H1 (cell line): ENCODE measurements around the gene VWA3B. TPM values are rescaled to one million over a fixed set of nuclear protein-coding genes. Genes with fewer than 3 reads are reported as not detected.

Source experiments
- CTCF ChIA-PET: fragments of 300-600 bp; sonication (Branson Sonifier 250); formaldehyde crosslinking; loops from one replicate; lab custom pipeline; 2021; ENCODE audit not compliant: partially characterized antibody; lab: Charles Lee
- POLR2A ChIA-PET: fragments of 300-600 bp; sonication (Branson Sonifier 250); formaldehyde crosslinking; loops from one replicate; lab custom pipeline; 2021; ENCODE audit warnings: inconsistent platforms; ENCODE audit not compliant: partially characterized antibody; lab: Charles Lee
- DNase-seq, 2 experiments: peaks; one replicate each; pipeline versions ENCODE4 v3.0.0 to v3.0.0-alpha.2; 2010 to 2022; ENCODE audit warnings: low spot score in 2 of 2, low read depth in 1 of 2, mixed read lengths in 1 of 2
- FAIRE-seq: peaks from 2 replicates; lab custom pipeline; 2011; peaks lifted over from hg19 to GRCh38; lab: Jason Lieb, UNC
- H2AFZ ChIP-seq: 2 replicates; pipeline ENCODE4 v1.8.1; 2012; ENCODE audit warnings: low read length, inconsistent platforms
- H2AK5ac ChIP-seq: 2 replicates; pipeline ENCODE4 v1.6.1; 2013; ENCODE audit warnings: low read depth, low read length
- H2BK120ac ChIP-seq: replicated peaks from 2 replicates; pipeline ENCODE3; 2013; ENCODE audit warnings: low read depth, low read length, inconsistent platforms
- H2BK12ac ChIP-seq: 2 replicates; pipeline ENCODE4 v1.6.1; 2013; ENCODE audit warnings: low read depth, low read length
- H2BK15ac ChIP-seq: 2 replicates; pipeline ENCODE4 v1.6.1; 2013; ENCODE audit warnings: low read length
- H2BK20ac ChIP-seq: 2 replicates; pipeline ENCODE4 v1.6.1; 2013; ENCODE audit warnings: low read length
- H2BK5ac ChIP-seq: 2 replicates; pipeline ENCODE4 v1.6.1; 2013; ENCODE audit warnings: low read depth, low read length
- H3K14ac ChIP-seq: 2 replicates; pipeline ENCODE4 v1.6.1; 2013; ENCODE audit warnings: inconsistent platforms; ENCODE audit not compliant: insufficient read length
- H3K18ac ChIP-seq: 2 replicates; pipeline ENCODE4 v1.6.1; 2013; ENCODE audit warnings: low read length; ENCODE audit errors: extremely low read depth
- H3K23ac ChIP-seq: 2 replicates; pipeline ENCODE4 v1.6.1; 2013; ENCODE audit warnings: inconsistent platforms; ENCODE audit not compliant: insufficient read length
- H3K23me2 ChIP-seq: 2 replicates; pipeline ENCODE4 v1.6.1; 2013; ENCODE audit warnings: low read depth, low read length
- H3K27ac ChIP-seq: 2 replicates; pipeline ENCODE4 v1.6.1; 2011; ENCODE audit warnings: low read depth, low read length, inconsistent platforms
- H3K27me3 ChIP-seq, 4 experiments: replicated peaks in 1 of 4; 1 replicate in 1 of 4; 2 replicates in 3 of 4; pipeline versions ENCODE4 v1.6.1 to v1.8.1; 2011 to 2013; ENCODE audit warnings: low read length in 3 of 4, mild to moderate bottlenecking in 3 of 4, inconsistent platforms in 2 of 4, mixed read lengths in 2 of 4, moderate library complexity in 1 of 4; ENCODE audit not compliant: control insufficient read depth in 3 of 4, insufficient read depth in 3 of 4; ENCODE audit errors: extremely low read depth in 1 of 4
- H3K36me3 ChIP-seq, 4 experiments: 2 replicates each; pipeline versions ENCODE4 v1.6.1 to v1.8.1; 2011 to 2013; ENCODE audit warnings: mild to moderate bottlenecking in 4 of 4, low read length in 3 of 4, moderate library complexity in 2 of 4, control low read depth in 1 of 4, inconsistent platforms in 1 of 4; ENCODE audit not compliant: insufficient read depth in 4 of 4, control insufficient read depth in 2 of 4
- H3K4ac ChIP-seq: replicated peaks from 2 replicates; pipeline ENCODE3; 2013; ENCODE audit warnings: low read length, low read depth, mixed read lengths, inconsistent platforms; ENCODE audit not compliant: insufficient read length
- H3K4me1 ChIP-seq, 4 experiments: replicated peaks in 1 of 4; 1 replicate in 1 of 4; 2 replicates in 3 of 4; pipeline versions ENCODE4 v1.6.1 to v1.8.1; 2011 to 2013; ENCODE audit warnings: low read length in 3 of 4, inconsistent platforms in 2 of 4, mixed read lengths in 1 of 4; ENCODE audit not compliant: insufficient read depth in 4 of 4, control insufficient read depth in 3 of 4
- H3K4me2 ChIP-seq, 2 experiments: 2 replicates each; pipeline versions ENCODE4 v1.6.1 to v1.8.1; 2011 to 2013; ENCODE audit warnings: low read depth in 2 of 2, low read length in 2 of 2, control low read depth in 1 of 2, inconsistent platforms in 1 of 2, mild to moderate bottlenecking in 1 of 2; ENCODE audit not compliant: insufficient read depth in 1 of 2
- H3K4me3 ChIP-seq, 4 experiments: fragments of 200-600, 300-600 bp in 1 of 4; sonication (generic), shearing (Covaris generic), sonication (Bioruptor Twin) in 1 of 4; 2 replicates each; pipeline versions ENCODE4 v1.5.1 to v1.8.1; 2011 to 2016; ENCODE audit warnings: low read length in 4 of 4, low read depth in 3 of 4, control low read depth in 2 of 4, inconsistent platforms in 2 of 4, mild to moderate bottlenecking in 2 of 4, mixed read lengths in 1 of 4, moderate library complexity in 1 of 4; ENCODE audit not compliant: insufficient read depth in 2 of 4; ENCODE audit errors: extremely low read depth in 1 of 4
- H3K56ac ChIP-seq: replicated peaks from 2 replicates; pipeline ENCODE3; 2013; ENCODE audit warnings: low read depth, mild to moderate bottlenecking, mixed read lengths, low read length, inconsistent platforms; ENCODE audit not compliant: insufficient read length
- H3K79me1 ChIP-seq: 2 replicates; pipeline ENCODE4 v1.6.1; 2013; ENCODE audit warnings: low read depth, low read length, control low read depth
- H3K79me2 ChIP-seq, 2 experiments: 2 replicates each; pipeline versions ENCODE4 v1.6.1 to v1.8.1; 2012 to 2013; ENCODE audit warnings: low read length in 2 of 2, mild to moderate bottlenecking in 2 of 2, inconsistent platforms in 1 of 2; ENCODE audit not compliant: insufficient read depth in 2 of 2, control insufficient read depth in 1 of 2
- H3K9ac ChIP-seq, 4 experiments: replicated peaks in 1 of 4; 1 replicate in 1 of 4; 2 replicates in 3 of 4; pipeline versions ENCODE4 v1.6.1 to v1.8.1; 2011 to 2013; ENCODE audit warnings: low read depth in 3 of 4, low read length in 3 of 4, control low read depth in 2 of 4, mild to moderate bottlenecking in 2 of 4, moderate library complexity in 2 of 4, inconsistent platforms in 1 of 4; ENCODE audit errors: extremely low read depth in 1 of 4
- H3K9me3 ChIP-seq, 2 experiments: 2 replicates each; pipeline versions ENCODE4 v1.6.1 to v1.8.1; 2012 to 2013; ENCODE audit warnings: mild to moderate bottlenecking in 2 of 2, moderate library complexity in 2 of 2, control low read depth in 1 of 2, inconsistent platforms in 1 of 2, low read depth in 1 of 2, low read length in 1 of 2, mixed read lengths in 1 of 2; ENCODE audit not compliant: insufficient read depth in 2 of 2
- H4K20me1 ChIP-seq, 2 experiments: replicated peaks in 1 of 2; 2 replicates each; pipeline versions ENCODE3 to v1.8.1; 2011 to 2013; ENCODE audit warnings: inconsistent platforms in 2 of 2, low read length in 2 of 2, mild to moderate bottlenecking in 1 of 2; ENCODE audit not compliant: insufficient read depth in 2 of 2, control insufficient read depth in 1 of 2
- H4K5ac ChIP-seq: 2 replicates; pipeline ENCODE4 v1.6.1; 2013; ENCODE audit warnings: low read length, low read depth, mixed read lengths, inconsistent platforms; ENCODE audit not compliant: insufficient read length
- H4K8ac ChIP-seq: 2 replicates; pipeline ENCODE4 v1.8.0; 2013; ENCODE audit warnings: mild to moderate bottlenecking, moderate library complexity, low read length, inconsistent platforms; ENCODE audit not compliant: insufficient read depth; ENCODE audit errors: extremely low read depth
- H4K91ac ChIP-seq: replicated peaks from 2 replicates; pipeline ENCODE3; 2013; ENCODE audit warnings: low read length, mixed read lengths, inconsistent platforms; ENCODE audit not compliant: insufficient read length
- ATF2 ChIP-seq: IDR thresholded peaks from 2 replicates; pipeline ENCODE4 v1.6.1; 2012; ENCODE audit warnings: low read length, inconsistent platforms
- BCL11A ChIP-seq, 2 experiments: IDR thresholded peaks; one replicate each; pipeline ENCODE4 v1.6.1; 2011; ENCODE audit warnings: low read depth in 2 of 2, low read length in 2 of 2, mild to moderate bottlenecking in 2 of 2
- EGR1 ChIP-seq: IDR thresholded peaks from 2 replicates; pipeline ENCODE4 v1.6.1; 2011; ENCODE audit warnings: low read depth, low read length, borderline replicate concordance
- KDM4A ChIP-seq: IDR thresholded peaks from one replicate; pipeline ENCODE4 v1.7.1; 2012; ENCODE audit warnings: low read depth, mild to moderate bottlenecking, moderate library complexity, low read length, inconsistent platforms; ENCODE audit not compliant: severe bottlenecking
- KDM5A ChIP-seq: fragments of 200-600 bp; IDR thresholded peaks from 2 replicates; pipeline ENCODE4 v1.7.1; 2012; ENCODE audit warnings: mild to moderate bottlenecking, low read length, inconsistent platforms, mixed read lengths
- MAX ChIP-seq: IDR thresholded peaks from 2 replicates; pipeline ENCODE4 v1.6.1; 2012; ENCODE audit warnings: inconsistent platforms
- PHF8 ChIP-seq: fragments of 200-600 bp; sonication (generic); conservative IDR thresholded peaks from 2 replicates; pipeline ENCODE4 v1.7.1; 2012; ENCODE audit warnings: low read depth, mild to moderate bottlenecking, inconsistent platforms, low read length, moderate library complexity
- POLR2A ChIP-seq, 2 experiments: IDR thresholded peaks; 1 replicate in 1 of 2; 2 replicates in 1 of 2; pipeline ENCODE4 v1.6.1; 2011; ENCODE audit warnings: low read depth in 2 of 2, low read length in 2 of 2, mild to moderate bottlenecking in 2 of 2; ENCODE audit errors: control extremely low read depth in 1 of 2
- POLR2AphosphoS5 ChIP-seq: IDR thresholded peaks from 2 replicates; pipeline ENCODE4 v1.6.1; 2011; ENCODE audit warnings: low read depth, low read length
- RNF2 ChIP-seq: fragments of 200-900, 300-1000 bp; sonication (generic); IDR thresholded peaks from 2 replicates; pipeline ENCODE4 v1.7.1; 2016; ENCODE audit warnings: borderline replicate concordance, low read depth, mild to moderate bottlenecking, antibody characterized with exemption, low read length; ENCODE audit not compliant: poor library complexity, severe bottlenecking; ENCODE audit errors: missing control alignments
- SIRT6 ChIP-seq: IDR thresholded peaks from one replicate; pipeline ENCODE4 v1.7.1; 2012; ENCODE audit warnings: low read length, inconsistent platforms
- WGBS, 2 experiments: shearing (Covaris generic) in 1 of 2; methylation state at CpG; one replicate each; pipeline versions ENCODE4 v1.1.6 to v1.1.7; 2013 to 2015; ENCODE audit warnings: low lambda C conversion rate in 2 of 2, mixed read lengths in 2 of 2, inconsistent platforms in 1 of 2, low coverage in 1 of 2, missing lambda C conversion rate in 1 of 2; ENCODE audit not compliant: insufficient replicate concordance in 2 of 2, insufficient coverage in 1 of 2, insufficient read length in 1 of 2; ENCODE audit errors: extremely low coverage in 1 of 2, missing lambda C conversion rate in 1 of 2; 5-methylcytosine and 5-hydroxymethylcytosine counted together
- polyA plus RNA-seq, 7 experiments: library from polyadenylated mRNA; depleted of rRNA in 3 of 7; stranded (reverse) in 5 of 7; unstranded in 2 of 7; fragments of >200 nt in 5 of 7; fragments of 200-250 nt in 2 of 7; gene quantifications; 1 replicate in 5 of 7; 2 replicates in 1 of 7; 4 replicates in 1 of 7; pipeline versions ENCODE4 v1.2.1 to v1.2.3, GENCODE V29; 2011 to 2013; ENCODE audit warnings: missing spikeins in 2 of 7, mixed read lengths in 2 of 7
- total RNA-seq: library from RNA; stranded (reverse); fragmentation: NEBNext Ultra II Directional; extraction: Animal tissue kit (Norgen Biotek cat#: 25700); gene quantifications from 2 replicates; pipeline ENCODE4 v1.2.1, GENCODE V29; 2021
- TF ChIP-seq, protein P1 (sequence below): IDR thresholded peaks from 2 replicates; pipeline ENCODE4 v1.6.1; 2012; ENCODE audit warnings: inconsistent platforms

The VWA3B gene
- total and polyA plus RNA-seq, 2 of the 8 experiments (the other 6 are each of a cell fraction or from before 2014, with no cell fraction given): not detected

DNA sequence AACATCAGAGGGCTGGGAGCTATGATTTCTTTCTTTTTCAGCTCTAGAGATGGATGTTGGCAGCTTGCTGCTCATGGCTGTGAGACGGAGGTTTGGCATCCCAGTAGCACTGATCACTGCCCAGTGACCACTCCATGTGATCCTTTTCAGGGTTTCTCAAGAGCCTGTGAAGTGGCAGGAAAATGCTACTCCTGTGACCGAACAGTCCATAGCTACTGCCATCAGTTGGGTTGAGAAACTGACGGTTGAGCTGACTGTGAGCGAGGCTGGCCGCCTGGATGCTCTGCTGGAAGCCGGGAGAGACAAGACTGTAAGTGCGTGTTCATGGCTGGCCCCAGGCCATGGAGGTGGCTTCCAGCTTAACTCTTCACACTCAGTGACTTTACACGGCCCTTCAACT is 34.2 kb downstream of the VWA3B start:
- no peak overlapping the region for H4K91ac ChIP-seq
- H3K23me2 ChIP-seq: no peaks in the 10 kb centered on the region
- no peak overlapping the region for H2BK5ac ChIP-seq
- no peak overlapping the region for H2BK15ac ChIP-seq
- H3K14ac ChIP-seq: no peak overlapping the region
- H3K4ac ChIP-seq: no peak overlapping the region
- H3K18ac ChIP-seq: no peak overlapping the region
- no peak overlapping the region for H3K9ac ChIP-seq
- no peak for DNase-seq
- H3K36me3 ChIP-seq: no peaks in the 10 kb centered on the region; a peak in 1 of 8 replicates
- POLR2A ChIA-PET: interaction anchor here (0.6 kb wide), 1 partner anchor 785 kb away, joined by 3 read pairs; no protein-coding TSS in a partner anchor
- H2BK120ac ChIP-seq: no peak overlapping the region
- no peak overlapping the region for H2BK20ac ChIP-seq
- no peak for FAIRE-seq
- H3K4me2 ChIP-seq: no peak overlapping the region
- H4K5ac ChIP-seq: no peak overlapping the region
- H3K9me3 ChIP-seq: no peaks in the 10 kb centered on the region
- H3K79me1 ChIP-seq: no peaks in the 10 kb centered on the region
- no peak overlapping the region for H3K56ac ChIP-seq
- no peaks in the 10 kb centered on the region for H3K4me1 ChIP-seq
- H2AK5ac ChIP-seq: no peak overlapping the region
- H3K27ac ChIP-seq: no peak overlapping the region
- H4K8ac ChIP-seq: no peak overlapping the region
- H3K79me2 ChIP-seq: no peaks in the 10 kb centered on the region
- H3K4me3 ChIP-seq: no peak overlapping the region
- CTCF ChIA-PET: interaction anchor here (0.8 to 1.2 kb wide), 3 partner anchors 15 to 147 kb away, joined by 3 to 4 read pairs (median 3); no protein-coding TSS in a partner anchor
- no peaks in the 10 kb centered on the region for H3K27me3 ChIP-seq
- 88% methylated on average over 8 of the region's 8 CpGs; no CpG with 5 or more reads in 1 of the 2 experiments for WGBS, 2 experiments
- H4K20me1 ChIP-seq: no peaks in the 10 kb centered on the region
- H2AFZ ChIP-seq: no peak overlapping the region
- TF ChIP-seq KDM5A (no peak), KDM4A (no peak), EGR1 (no peak), POLR2A (IDR thresholded peaks at IDR 0.05; ENCODE audit: control extremely low read depth in 1 of 2, low read depth in 2 of 2, low read length in 2 of 2) (no peak), BCL11A (IDR thresholded peaks at IDR 0.05; ENCODE audit: low read depth in 2 of 2, low read length in 2 of 2) (no peak), MAX (no peak), SIRT6 (no peak), PHF8 (no peak), RNF2 (no peak), ATF2 (no peak), POLR2AphosphoS5 (no peak)
- TF ChIP-seq, protein P1, sequence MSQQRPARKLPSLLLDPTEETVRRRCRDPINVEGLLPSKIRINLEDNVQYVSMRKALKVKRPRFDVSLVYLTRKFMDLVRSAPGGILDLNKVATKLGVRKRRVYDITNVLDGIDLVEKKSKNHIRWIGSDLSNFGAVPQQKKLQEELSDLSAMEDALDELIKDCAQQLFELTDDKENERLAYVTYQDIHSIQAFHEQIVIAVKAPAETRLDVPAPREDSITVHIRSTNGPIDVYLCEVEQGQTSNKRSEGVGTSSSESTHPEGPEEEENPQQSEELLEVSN: no peak
- no peak overlapping the region for H3K23ac ChIP-seq
- H2BK12ac ChIP-seq: no peak overlapping the region
